NB4 (cell line): Measurements from ENCODE around the gene IFNGR1.

Source experiments
- DNase-seq: peaks from one replicate; pipeline ENCODE4 v3.0.0; 2010; ENCODE audit warnings: low read depth
- H3K4me3 ChIP-seq: one replicate; pipeline ENCODE4 v1.5.1; 2011; ENCODE audit warnings: mild to moderate bottlenecking, low read depth, low read length, moderate library complexity
- CTCF ChIP-seq: IDR thresholded peaks from one replicate; pipeline ENCODE4 v1.5.1; 2012; ENCODE audit warnings: low read depth, low read length
- MAX ChIP-seq: IDR thresholded peaks from 2 replicates; pipeline ENCODE4 v1.6.1; 2011; ENCODE audit warnings: low read depth, low read length
- MYC ChIP-seq: IDR thresholded peaks from 2 replicates; pipeline ENCODE4 v1.6.1; 2011; ENCODE audit warnings: low read depth, low read length
- POLR2A ChIP-seq: IDR thresholded peaks from 2 replicates; pipeline ENCODE4 v1.6.1; 2011; ENCODE audit warnings: mild to moderate bottlenecking; ENCODE audit not compliant: insufficient read length; ENCODE audit errors: extremely low read depth

IFNGR1 gene

DNA sequence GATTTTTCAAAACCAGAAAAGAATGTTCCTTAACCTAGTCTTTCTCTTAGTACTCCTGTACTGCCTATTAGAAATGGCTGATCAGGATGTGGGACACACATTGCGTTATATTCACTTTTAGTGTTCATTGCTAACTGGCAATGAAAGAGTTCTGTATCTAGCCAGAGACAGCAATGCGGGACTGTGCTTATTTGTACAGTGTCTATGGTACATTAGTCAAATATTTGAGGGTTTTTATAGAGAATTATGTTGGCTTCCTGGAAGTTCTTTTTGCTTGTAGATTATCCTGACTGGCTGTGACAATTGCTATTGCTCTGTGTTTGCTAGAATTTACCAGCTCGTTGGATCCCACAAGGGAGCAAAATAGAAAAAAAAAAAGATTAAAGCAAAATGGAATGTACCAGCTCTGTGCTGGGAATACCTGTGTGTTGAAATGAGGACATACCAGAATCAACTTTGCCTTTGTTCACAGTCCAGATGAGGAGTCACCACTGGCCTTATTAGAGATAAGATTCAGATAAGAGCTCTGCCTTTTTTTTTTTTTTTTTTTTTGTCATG is 22.4 kb upstream of the IFNGR1 start:
- TF ChIP-seq POLR2A: no peak
- TF ChIP-seq MAX: no peak
- no peak for DNase-seq
- no peak overlapping the region for H3K4me3 ChIP-seq

DNA sequence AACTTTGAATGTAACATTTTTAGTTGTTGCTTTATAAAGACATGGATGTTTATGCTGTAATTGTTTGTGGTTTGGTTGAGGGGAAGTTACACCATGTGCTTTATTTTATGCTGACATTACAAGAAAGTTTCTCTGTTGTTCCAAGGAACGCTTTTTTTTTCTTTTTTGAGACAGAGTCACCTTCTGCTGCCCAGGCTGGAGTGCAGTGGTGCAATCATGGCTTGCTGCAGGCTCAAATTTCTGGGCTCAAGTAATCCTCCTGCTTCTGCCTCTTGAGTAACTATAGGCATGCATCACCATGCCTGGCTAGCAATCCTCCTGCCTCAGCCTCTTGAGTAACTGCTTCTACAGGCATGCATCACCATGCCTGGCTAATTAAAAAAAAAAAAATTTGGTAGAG is 21.0 kb upstream of the IFNGR1 start:
- DNase-seq: peak; percentile 92
- TF ChIP-seq CTCF: no peak
- TF ChIP-seq MAX: peak; percentile 88
- TF ChIP-seq MYC: peak; percentile 82
- TF ChIP-seq POLR2A: no peak
- H3K4me3 ChIP-seq: no peak overlapping the region

- H3K4me3 ChIP-seq: no peak overlapping the region
- no peak for TF ChIP-seq CTCF
- no peak for TF ChIP-seq MYC
- no peak for TF ChIP-seq MAX
- TF ChIP-seq POLR2A: no peak
- DNase-seq: no peak
These were observed 18.4 kb upstream of the IFNGR1 start for GRCh38 chr6:137237413-137238170.

DNA sequence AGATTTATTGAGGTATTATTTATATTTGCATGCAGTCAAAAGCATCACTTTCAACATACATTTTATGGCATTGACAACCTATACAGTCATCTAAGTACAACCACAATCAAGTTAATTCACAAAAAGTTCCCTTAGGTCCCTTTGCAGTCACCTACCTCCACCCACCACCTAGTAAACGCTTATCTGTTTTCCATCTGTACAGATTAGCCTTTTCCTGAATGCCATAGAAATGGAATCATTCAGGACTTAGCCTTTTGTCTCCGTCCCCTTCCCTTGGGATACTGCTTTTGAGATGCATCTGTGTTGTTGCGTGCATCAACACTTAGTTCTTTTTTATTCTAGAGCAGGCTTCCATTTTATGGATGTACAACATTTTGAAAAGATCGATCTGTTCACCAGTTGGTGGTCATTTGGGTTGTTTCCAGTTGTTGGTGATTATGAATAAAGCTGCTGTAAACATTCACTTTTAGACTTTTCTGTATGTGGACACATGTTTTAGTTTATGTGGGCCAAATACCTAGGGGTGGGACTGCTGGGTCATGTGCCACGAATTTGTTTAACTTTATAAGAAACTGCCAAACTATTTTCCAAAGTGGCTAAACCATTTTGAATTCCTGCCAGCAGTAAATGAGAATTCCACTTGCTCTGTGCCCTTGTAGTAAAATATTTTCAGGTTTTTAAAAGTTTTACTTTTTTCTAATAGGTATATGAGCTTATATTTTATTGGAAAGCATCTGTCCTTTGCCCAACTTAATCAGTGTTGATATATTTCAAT is 17.6 kb upstream of the IFNGR1 start:
- TF ChIP-seq MAX (no peak), POLR2A (no peak), CTCF (no peak), MYC (no peak)
- no peak for DNase-seq
- no peak overlapping the region for H3K4me3 ChIP-seq

- no peak overlapping the region for H3K4me3 ChIP-seq
- TF ChIP-seq MYC (no peak), POLR2A (no peak), MAX (no peak), CTCF (no peak)
- no peak for DNase-seq
These were observed 16.5 kb upstream of the IFNGR1 start for GRCh38 chr6:137235686-137236085.
